ENCODE data around the gene MLLT1. TPM values are rescaled to one million over a fixed set of nuclear protein-coding genes. Genes with fewer than 3 reads are reported as not detected.

MLLT1 gene
- total RNA-seq, 1 experiment from 2014 or later = 80.1 TPM

- Histone ChIP-seq H3K27me3 (replicated peaks; ENCODE audit: insufficient read depth, low read depth, low read length, poor library complexity) (no peaks in the 10 kb centered on the region), H3K4me1 (ENCODE audit: insufficient read depth, low read length, poor library complexity, severe bottlenecking) (no peaks in the 10 kb centered on the region), H3K27ac (ENCODE audit: low read depth, low read length, poor library complexity, severe bottlenecking) (no peak overlapping the region), H3K36me3 (ENCODE audit: insufficient read depth, low read length, poor library complexity, severe bottlenecking) (no peaks in the 10 kb centered on the region), H3K9me3 (ENCODE audit: low read depth, low read length, poor library complexity, severe bottlenecking) (no peaks in the 10 kb centered on the region), H3K4me3 (ENCODE audit: low read depth, low read length, poor library complexity, severe bottlenecking) (no peak overlapping the region)
- TF ChIP-seq CTCF (conservative IDR thresholded peaks at IDR 0.05; ENCODE audit: low read depth, low read length) = no peak
- no peak for TF ChIP-seq EZH2 (IDR thresholded peaks at IDR 0.05; ENCODE audit: borderline replicate concordance, low read depth, low read length, poor library complexity, severe bottlenecking)
- ChIA-PET CTCF (no interaction called here), POLR2A (ENCODE audit: low non-redundant PET) (no interaction called here)
- intact Hi-C loops (cut with micrococcal nuclease; ENCODE audit: unreplicated experiment) = loop anchor here (10.0 kb wide), 1 partner anchor 140 kb away; no protein-coding TSS in a partner anchor
- peak; percentile 19 for DNase-seq (ENCODE audit: low spot score)
- no TSS peak for BruUV-seq (replicated peaks)
Measured at GRCh38 chr19:6164906-6165531, 114.8 kb downstream of the MLLT1 start.

- CTCF ChIA-PET = no interaction called here
- POLR2A ChIA-PET (ENCODE audit: low non-redundant PET) = no interaction called here
- DNase-seq (ENCODE audit: low spot score) = peak; percentile 83
Measured at GRCh38 chr19:6161271-6161850, 118.4 kb downstream of the MLLT1 start.

More at GRCh38 chr19:6161271-6161850, 118.4 kb downstream of the MLLT1 start:
- no peak overlapping the region for H3K4me3 ChIP-seq (ENCODE audit: low read depth, low read length, poor library complexity, severe bottlenecking)
- no peaks in the 10 kb centered on the region for H3K36me3 ChIP-seq (ENCODE audit: insufficient read depth, low read length, poor library complexity, severe bottlenecking)
- intact Hi-C loops (cut with micrococcal nuclease; ENCODE audit: unreplicated experiment) = loop anchor here (10.0 kb wide), 1 partner anchor 143 kb away; no protein-coding TSS in a partner anchor
- H3K27ac ChIP-seq (ENCODE audit: low read depth, low read length, poor library complexity, severe bottlenecking) = no peak overlapping the region
- H3K9me3 ChIP-seq (ENCODE audit: low read depth, low read length, poor library complexity, severe bottlenecking) = no peaks in the 10 kb centered on the region
- TF ChIP-seq CTCF (conservative IDR thresholded peaks at IDR 0.05; ENCODE audit: low read depth, low read length) = no peak
- no peak for TF ChIP-seq EZH2 (IDR thresholded peaks at IDR 0.05; ENCODE audit: borderline replicate concordance, low read depth, low read length, poor library complexity, severe bottlenecking)
- no peaks in the 10 kb centered on the region for H3K27me3 ChIP-seq (replicated peaks; ENCODE audit: insufficient read depth, low read depth, low read length, poor library complexity)
- BruUV-seq (replicated peaks) = no TSS peak
- H3K4me1 ChIP-seq (ENCODE audit: insufficient read depth, low read length, poor library complexity, severe bottlenecking) = no peaks in the 10 kb centered on the region

Other genes with a start within 250 kb of the MLLT1 start
- 11.7 and 11.8 TPM in 2 replicates for gene RFX2, start 169.5 kb downstream of the MLLT1 start, total RNA-seq (2021)
- gene ACSBG2, start 144.3 kb downstream of the MLLT1 start, total RNA-seq (2021) = not detected in 2 replicates
- gene ACER1, start 53.6 kb upstream of the MLLT1 start, total RNA-seq (2021) = not detected in 2 replicates
- 127 and 133 TPM in 2 replicates for gene CLPP, start 81.6 kb upstream of the MLLT1 start, total RNA-seq (2021)
- 30.6 and 37.1 TPM in 2 replicates for gene ALKBH7, start 92.8 kb upstream of the MLLT1 start, total RNA-seq (2021)
- 3.4 and 3.6 TPM in 2 replicates for gene PSPN, start 96.0 kb upstream of the MLLT1 start, total RNA-seq (2021)
- 100 and 106 TPM in 2 replicates for gene GTF2F1, start 113.2 kb upstream of the MLLT1 start, total RNA-seq (2021)
- 649 and 671 TPM in 2 replicates for gene KHSRP, start 144.8 kb upstream of the MLLT1 start, total RNA-seq (2021)
- 0.39 and 0.44 TPM in 2 replicates for gene SLC25A41, start 153.8 kb upstream of the MLLT1 start, total RNA-seq (2021)
- gene SLC25A23, start 179.8 kb upstream of the MLLT1 start, total RNA-seq (2021) = 39.9 and 56.0 TPM in 2 replicates
- not detected in 2 replicates for gene CRB3, start 184.3 kb upstream of the MLLT1 start, total RNA-seq (2021)
- 0.11 and 0.24 TPM in 2 replicates for gene DENND1C, start 201.8 kb upstream of the MLLT1 start, total RNA-seq (2021)
- 27.0 and 45.2 TPM in 2 replicates for gene TUBB4A, start 222.3 kb upstream of the MLLT1 start, total RNA-seq (2021)